DND-41 (cell line): ENCODE data around the gene ZNF286A.
"Not testable (repeated sequence)": the region's sequence is repeated elsewhere in the genome, so short reads cannot be mapped to it uniquely, and the experiment has no call there.

Experiments used
- ATAC-seq: fragments of 200-7000 bp; cut with Tn5 transposase; 3 replicates; pipeline ENCODE4 v1.9.1; 2021; ENCODE audit warnings: low read depth; ENCODE audit not compliant: insufficient read depth
- DNase-seq: peaks from one replicate; pipeline ENCODE4 v3.0.0-alpha.2; 2020
- H2AFZ ChIP-seq: 2 replicates; pipeline ENCODE4 v1.6.0; 2012; ENCODE audit warnings: low read depth, low read length
- H3K27ac ChIP-seq: 2 replicates; pipeline ENCODE4 v1.5.1; 2012; ENCODE audit warnings: low read length, inconsistent platforms
- H3K27me3 ChIP-seq: fragments of 200-600 bp; sonication (generic); 2 replicates; pipeline ENCODE4 v1.6.0; 2012; ENCODE audit warnings: low read length, mild to moderate bottlenecking, inconsistent platforms; ENCODE audit not compliant: insufficient read depth, poor library complexity
- H3K36me3 ChIP-seq: 2 replicates; pipeline ENCODE4 v1.5.1; 2012; ENCODE audit warnings: low read length, inconsistent platforms; ENCODE audit not compliant: insufficient read depth
- H3K4me1 ChIP-seq: 2 replicates; pipeline ENCODE4 v1.5.1; 2012; ENCODE audit warnings: mild to moderate bottlenecking, low read length; ENCODE audit not compliant: insufficient read depth
- H3K4me2 ChIP-seq: 2 replicates; pipeline ENCODE4 v1.6.0; 2012; ENCODE audit warnings: mild to moderate bottlenecking, moderate library complexity, low read length, inconsistent platforms; ENCODE audit not compliant: insufficient read depth
- H3K4me3 ChIP-seq, 2 experiments: fragments of 200-600 bp in 1 of 2; shearing (Covaris generic) in 1 of 2; 2 replicates each; pipeline ENCODE4 v1.5.1; 2012 to 2016; ENCODE audit warnings: inconsistent platforms in 2 of 2, low read length in 2 of 2, mild to moderate bottlenecking in 2 of 2, low read depth in 1 of 2, moderate library complexity in 1 of 2
- H3K79me2 ChIP-seq: 2 replicates; pipeline ENCODE4 v1.6.0; 2012; ENCODE audit warnings: low read length, inconsistent platforms; ENCODE audit not compliant: insufficient read depth
- H3K9ac ChIP-seq: 2 replicates; pipeline ENCODE4 v1.6.0; 2012; ENCODE audit warnings: low read depth, mild to moderate bottlenecking, inconsistent platforms, low read length, moderate library complexity
- H3K9me3 ChIP-seq: 2 replicates; pipeline ENCODE4 v1.5.1; 2012; ENCODE audit warnings: low read length, moderate library complexity, mild to moderate bottlenecking, inconsistent platforms; ENCODE audit not compliant: insufficient read depth, severe bottlenecking
- H4K20me1 ChIP-seq: 2 replicates; pipeline ENCODE4 v1.6.0; 2012; ENCODE audit warnings: low read length; ENCODE audit not compliant: insufficient read depth
- EZH2 ChIP-seq: IDR thresholded peaks from 3 replicates; pipeline ENCODE4 v1.6.1; 2012; ENCODE audit warnings: borderline replicate concordance, low read depth, mild to moderate bottlenecking, moderate library complexity, low read length, inconsistent platforms; ENCODE audit not compliant: severe bottlenecking
- TF ChIP-seq, protein P1 (sequence below): IDR thresholded peaks from 2 replicates; pipeline ENCODE4 v1.5.1; 2012; ENCODE audit warnings: borderline replicate concordance, low read length, moderate library complexity, mild to moderate bottlenecking; ENCODE audit not compliant: poor library complexity, severe bottlenecking; ENCODE audit errors: extremely low read depth

ZNF286A gene

DNA sequence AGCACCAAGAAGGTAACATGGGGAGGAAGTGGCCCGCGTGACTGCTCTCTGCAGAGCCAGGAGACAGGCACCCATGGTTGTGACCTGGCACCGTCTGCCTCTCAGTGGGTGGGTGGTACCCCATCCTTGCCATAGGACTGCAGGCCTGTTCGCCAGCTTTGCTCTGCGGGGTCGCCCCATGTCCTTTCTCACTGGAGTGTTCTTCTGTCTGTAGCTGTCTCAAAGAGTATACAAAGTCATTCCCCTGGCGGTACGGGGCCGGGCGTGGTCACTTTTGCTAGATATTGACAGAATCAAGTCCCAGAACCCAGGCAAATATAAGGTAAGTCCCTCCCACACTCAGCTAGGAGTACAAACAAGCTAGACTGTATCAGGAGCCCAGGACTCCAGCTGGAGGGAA lies 38.5 kb downstream of the ZNF286A start:
- Histone ChIP-seq H3K4me2 (no peak overlapping the region), H3K27ac (no peak overlapping the region), H3K9ac (no peak overlapping the region), H3K27me3 (no peaks in the 10 kb centered on the region), H4K20me1 (no peaks in the 10 kb centered on the region), H2AFZ (no peak overlapping the region), H3K9me3 (no peaks in the 10 kb centered on the region), H3K4me3 (no peak overlapping the region), H3K79me2 (no peaks in the 10 kb centered on the region), H3K36me3 (no peaks in the 10 kb centered on the region), H3K4me1 (no peaks in the 10 kb centered on the region)
- DNase-seq (no peak), ATAC-seq (no peak)
- no peak for TF ChIP-seq EZH2
- TF ChIP-seq, protein P1, sequence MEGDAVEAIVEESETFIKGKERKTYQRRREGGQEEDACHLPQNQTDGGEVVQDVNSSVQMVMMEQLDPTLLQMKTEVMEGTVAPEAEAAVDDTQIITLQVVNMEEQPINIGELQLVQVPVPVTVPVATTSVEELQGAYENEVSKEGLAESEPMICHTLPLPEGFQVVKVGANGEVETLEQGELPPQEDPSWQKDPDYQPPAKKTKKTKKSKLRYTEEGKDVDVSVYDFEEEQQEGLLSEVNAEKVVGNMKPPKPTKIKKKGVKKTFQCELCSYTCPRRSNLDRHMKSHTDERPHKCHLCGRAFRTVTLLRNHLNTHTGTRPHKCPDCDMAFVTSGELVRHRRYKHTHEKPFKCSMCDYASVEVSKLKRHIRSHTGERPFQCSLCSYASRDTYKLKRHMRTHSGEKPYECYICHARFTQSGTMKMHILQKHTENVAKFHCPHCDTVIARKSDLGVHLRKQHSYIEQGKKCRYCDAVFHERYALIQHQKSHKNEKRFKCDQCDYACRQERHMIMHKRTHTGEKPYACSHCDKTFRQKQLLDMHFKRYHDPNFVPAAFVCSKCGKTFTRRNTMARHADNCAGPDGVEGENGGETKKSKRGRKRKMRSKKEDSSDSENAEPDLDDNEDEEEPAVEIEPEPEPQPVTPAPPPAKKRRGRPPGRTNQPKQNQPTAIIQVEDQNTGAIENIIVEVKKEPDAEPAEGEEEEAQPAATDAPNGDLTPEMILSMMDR = no peak

DNA sequence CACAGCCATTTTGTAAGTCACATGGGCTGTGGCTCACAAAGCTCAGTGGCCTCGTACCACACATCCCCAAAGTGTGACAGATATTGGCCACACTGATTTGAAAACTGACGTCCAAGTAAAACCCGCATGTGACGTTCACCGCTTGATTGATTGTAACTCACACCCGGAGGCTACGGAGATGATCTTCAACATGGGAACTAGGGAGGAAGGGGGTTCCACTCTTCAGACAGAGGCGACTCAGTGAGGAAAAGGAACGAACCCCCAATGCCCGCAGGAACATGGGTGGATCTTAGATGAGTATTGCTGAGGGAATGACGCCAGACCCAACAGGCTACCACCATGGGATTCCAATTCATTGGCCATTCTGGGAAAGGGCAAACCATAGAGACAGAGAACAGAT lies 39.7 kb downstream of the ZNF286A start:
- not testable (repeated sequence) for H3K9me3 ChIP-seq, H3K36me3 ChIP-seq, H3K4me3 ChIP-seq, H3K27me3 ChIP-seq, DNase-seq, H3K4me2 ChIP-seq, ATAC-seq, H4K20me1 ChIP-seq, H3K79me2 ChIP-seq, H3K9ac ChIP-seq, H3K27ac ChIP-seq, H3K4me1 ChIP-seq, H2AFZ ChIP-seq

DNA sequence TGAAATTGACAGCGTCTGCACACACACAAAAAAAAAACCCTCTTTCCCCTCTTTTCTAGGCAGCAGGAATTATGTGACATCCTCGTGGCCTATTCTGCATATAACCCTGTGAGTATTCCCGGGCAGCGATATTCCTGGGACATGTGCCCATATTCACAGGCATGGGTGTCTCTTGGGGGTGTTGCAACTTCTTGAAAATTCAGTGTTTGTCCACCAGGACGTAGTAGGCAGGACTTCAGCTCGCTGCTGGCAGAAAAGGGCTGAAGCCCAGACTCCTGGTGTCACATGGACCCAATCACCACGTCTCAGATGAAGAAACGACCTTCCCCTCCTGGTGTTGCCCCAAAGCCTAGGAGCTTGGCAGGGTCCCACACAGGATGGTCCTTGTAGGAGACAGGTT lies 40.5 kb downstream of the ZNF286A start:
- H3K4me1 ChIP-seq, H4K20me1 ChIP-seq, H3K9me3 ChIP-seq, ATAC-seq, H3K9ac ChIP-seq, H3K27me3 ChIP-seq, H3K79me2 ChIP-seq, H2AFZ ChIP-seq, H3K27ac ChIP-seq, DNase-seq, H3K4me3 ChIP-seq, H3K36me3 ChIP-seq, H3K4me2 ChIP-seq: not testable (repeated sequence)

DNA sequence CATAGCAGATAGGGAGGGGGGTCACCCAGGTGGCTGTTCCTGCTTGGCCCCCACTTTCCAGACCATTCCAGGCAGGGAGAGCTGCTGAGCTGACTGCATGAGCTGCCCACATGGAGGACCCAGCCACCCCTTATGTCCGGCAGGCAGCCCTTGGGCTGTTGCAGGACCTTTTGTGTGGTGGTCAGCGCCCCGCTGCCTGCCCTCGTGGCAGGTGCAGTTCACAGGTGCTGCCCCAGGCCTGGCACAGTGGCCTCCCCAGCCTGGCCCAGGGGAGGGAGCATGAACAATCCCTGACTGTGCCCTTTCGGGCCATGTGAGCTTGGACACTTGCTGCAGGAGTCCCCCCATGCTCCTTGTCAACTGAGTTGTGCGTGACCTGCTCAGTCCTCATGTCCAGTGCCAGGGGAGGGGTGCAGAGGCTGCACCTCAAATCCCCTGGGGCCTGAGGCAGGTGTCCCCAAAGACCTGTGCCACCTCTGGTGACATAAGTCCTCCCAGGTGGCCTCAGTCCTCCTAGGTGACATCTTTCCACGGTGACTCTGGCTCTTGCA lies 41.1 kb downstream of the ZNF286A start:
- Histone ChIP-seq H3K27ac (no peak overlapping the region), H3K9me3 (no peaks in the 10 kb centered on the region), H3K27me3 (peaks cover 4% of the 10 kb centered on the region), H3K4me3 (no peak overlapping the region), H3K4me1 (no peaks in the 10 kb centered on the region), H4K20me1 (no peaks in the 10 kb centered on the region), H3K36me3 (no peaks in the 10 kb centered on the region), H3K79me2 (no peaks in the 10 kb centered on the region), H2AFZ (no peak overlapping the region), H3K9ac (no peak overlapping the region), H3K4me2 (no peak overlapping the region)
- TF ChIP-seq, protein P1 = no peak
- TF ChIP-seq EZH2 = no peak
- DNase-seq (no peak), ATAC-seq (no peak)
